Activated T-helper 1 cell treated with anti-CD3 and anti-CD28 coated beads, Interleukin-12 subunit alpha, Interleukin-12 subunit beta, Interleukin-2, Interleukin-4 antibody, amounts not matched to agents 30 ng/mL and 10 ng/mL and 1 ng/mL, durations not matched to agents 14 hours and 24 hours and 36 hours (primary cell): ENCODE results near the gene CNTN4. TPM values are rescaled to one million over a fixed set of nuclear protein-coding genes. Genes with fewer than 3 reads are reported as not detected.

Source experiments
- DNase-seq: peaks from one replicate; pipeline ENCODE4 v3.0.0; 2021; ENCODE audit warnings: low spot score
- H3K27ac Mint-ChIP-seq: one replicate; pipeline ENCODE4 v1.8.0; 2021; ENCODE audit warnings: mild to moderate bottlenecking, mixed read lengths
- H3K27me3 Mint-ChIP-seq: one replicate; pipeline ENCODE4 v1.8.0; 2022; ENCODE audit warnings: mild to moderate bottlenecking, moderate library complexity, mixed read lengths; ENCODE audit not compliant: insufficient read depth
- H3K36me3 Mint-ChIP-seq: one replicate; pipeline ENCODE4 v1.8.0; 2021; ENCODE audit warnings: low read depth, mixed read lengths
- H3K4me1 Mint-ChIP-seq: one replicate; pipeline ENCODE4 v1.8.0; 2021; ENCODE audit warnings: low read depth, mixed read lengths
- H3K4me3 Mint-ChIP-seq: one replicate; pipeline ENCODE4 v1.8.0; 2021; ENCODE audit warnings: mild to moderate bottlenecking, moderate library complexity, mixed read lengths
- H3K9me3 Mint-ChIP-seq: one replicate; pipeline ENCODE4 v1.8.0; 2021; ENCODE audit warnings: mixed read lengths
- intact Hi-C: fragments of 100-400 bp; cut with micrococcal nuclease; formaldehyde crosslinking; loops from one replicate; pipeline ENCODE4 v1.15.1; 2024
- total RNA-seq: library from RNA; stranded (reverse); gene quantifications from 2 replicates; pipeline ENCODE4 v1.2.3, GENCODE V29; 2022

Gene CNTN4
- total RNA-seq, 1 donor from 2014 or later = not detected

GRCh38 chr3:2937055-2937454 is 838.4 kb downstream of the CNTN4 start:
- peaks cover 2% of the 10 kb centered on the region for H3K27me3 Mint-ChIP-seq
- DNase-seq = no peak
- H3K4me1 Mint-ChIP-seq = no peaks in the 10 kb centered on the region
- intact Hi-C loops = no loop called here
- H3K36me3 Mint-ChIP-seq = no peaks in the 10 kb centered on the region
- H3K4me3 Mint-ChIP-seq = no peak overlapping the region
- H3K27ac Mint-ChIP-seq = no peak overlapping the region
- no peaks in the 10 kb centered on the region for H3K9me3 Mint-ChIP-seq

DNA sequence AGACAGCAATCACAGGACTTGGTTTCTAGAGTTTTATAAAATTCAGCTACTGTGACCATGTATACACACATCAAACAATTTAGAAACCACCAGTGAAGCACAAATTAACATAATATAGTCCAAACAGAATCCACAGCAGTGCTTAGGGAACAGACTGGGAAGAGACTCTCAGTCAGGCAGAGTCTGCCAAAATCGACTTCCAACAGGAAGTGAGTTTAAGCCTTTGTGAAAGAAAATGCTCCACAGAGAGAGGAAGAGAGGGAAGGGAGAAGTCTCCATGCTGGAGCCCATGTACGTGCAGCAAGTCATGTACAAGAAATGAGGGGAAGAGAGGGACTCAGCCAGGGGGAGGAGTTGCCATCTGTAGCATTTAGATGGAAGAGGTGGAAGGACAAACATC is 838.9 kb downstream of the CNTN4 start:
- Mint-ChIP-seq H3K27ac (no peak overlapping the region), H3K9me3 (no peaks in the 10 kb centered on the region), H3K4me1 (no peaks in the 10 kb centered on the region), H3K4me3 (no peak overlapping the region), H3K27me3 (peaks cover 2% of the 10 kb centered on the region), H3K36me3 (no peaks in the 10 kb centered on the region)
- no peak for DNase-seq
- intact Hi-C loops = no loop called here

DNA sequence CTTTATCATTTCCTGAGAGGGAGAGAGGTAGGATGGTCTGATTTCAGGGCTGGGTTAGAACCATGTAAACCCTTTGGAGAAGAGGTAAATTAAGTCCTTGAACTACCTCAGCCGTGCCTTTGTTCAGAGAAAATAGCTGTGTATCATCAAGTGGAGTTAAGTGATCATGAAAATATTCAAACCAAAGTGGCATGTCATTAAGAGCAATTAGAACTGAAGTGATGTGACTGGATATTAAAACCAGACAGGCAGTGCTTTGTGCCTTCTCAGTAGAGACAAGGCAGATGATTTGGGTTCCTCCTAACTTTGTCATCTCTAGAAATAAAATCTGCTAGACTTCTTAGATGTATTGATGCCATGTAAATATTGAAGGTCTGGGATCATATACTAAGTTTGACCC is 840.0 kb downstream of the CNTN4 start:
- DNase-seq = no peak
- H3K9me3 Mint-ChIP-seq = no peaks in the 10 kb centered on the region
- intact Hi-C loops = no loop called here
- H3K27ac Mint-ChIP-seq = no peak overlapping the region
- no peaks in the 10 kb centered on the region for H3K36me3 Mint-ChIP-seq
- no peaks in the 10 kb centered on the region for H3K4me1 Mint-ChIP-seq
- H3K27me3 Mint-ChIP-seq = peaks cover 2% of the 10 kb centered on the region
- H3K4me3 Mint-ChIP-seq = no peak overlapping the region

GRCh38 chr3:2940062-2940461 is 841.4 kb downstream of the CNTN4 start:
- DNase-seq = no peak
- no peak overlapping the region for H3K27ac Mint-ChIP-seq
- H3K4me1 Mint-ChIP-seq = no peaks in the 10 kb centered on the region
- H3K4me3 Mint-ChIP-seq = no peak overlapping the region
- H3K27me3 Mint-ChIP-seq = peaks cover 2% of the 10 kb centered on the region
- no peaks in the 10 kb centered on the region for H3K9me3 Mint-ChIP-seq
- no peaks in the 10 kb centered on the region for H3K36me3 Mint-ChIP-seq
- intact Hi-C loops = no loop called here

DNA sequence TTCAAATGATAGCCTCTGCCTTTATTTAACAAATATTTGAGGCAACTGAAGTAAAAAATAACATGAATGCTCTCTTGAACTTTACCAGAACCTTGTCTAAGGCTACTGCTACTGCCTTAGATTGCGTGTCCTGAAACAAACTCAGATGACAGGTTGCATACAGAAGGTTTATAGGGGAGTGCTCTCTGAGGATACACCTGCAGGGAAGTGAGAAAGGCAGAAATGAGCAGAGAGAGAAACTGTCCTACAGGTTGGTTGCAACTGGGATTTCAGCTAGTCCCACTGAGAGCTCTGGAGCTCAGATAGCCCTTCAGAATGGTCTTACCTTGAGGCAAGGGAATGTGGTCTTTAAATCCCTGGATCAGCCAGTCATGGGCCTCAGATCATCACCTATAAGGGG is 846.0 kb downstream of the CNTN4 start:
- Mint-ChIP-seq H3K9me3 (no peaks in the 10 kb centered on the region), H3K4me3 (no peak overlapping the region), H3K27me3 (peaks cover 2% of the 10 kb centered on the region), H3K27ac (no peak overlapping the region), H3K36me3 (no peaks in the 10 kb centered on the region), H3K4me1 (no peaks in the 10 kb centered on the region)
- DNase-seq = no peak
- intact Hi-C loops = no loop called here

GRCh38 chr3:2945121-2945520 is 846.5 kb downstream of the CNTN4 start:
- H3K36me3 Mint-ChIP-seq = no peaks in the 10 kb centered on the region
- H3K27me3 Mint-ChIP-seq = peaks cover 2% of the 10 kb centered on the region
- H3K4me3 Mint-ChIP-seq = no peak overlapping the region
- intact Hi-C loops = no loop called here
- H3K9me3 Mint-ChIP-seq = no peaks in the 10 kb centered on the region
- no peak overlapping the region for H3K27ac Mint-ChIP-seq
- H3K4me1 Mint-ChIP-seq = no peaks in the 10 kb centered on the region
- DNase-seq = no peak

DNA sequence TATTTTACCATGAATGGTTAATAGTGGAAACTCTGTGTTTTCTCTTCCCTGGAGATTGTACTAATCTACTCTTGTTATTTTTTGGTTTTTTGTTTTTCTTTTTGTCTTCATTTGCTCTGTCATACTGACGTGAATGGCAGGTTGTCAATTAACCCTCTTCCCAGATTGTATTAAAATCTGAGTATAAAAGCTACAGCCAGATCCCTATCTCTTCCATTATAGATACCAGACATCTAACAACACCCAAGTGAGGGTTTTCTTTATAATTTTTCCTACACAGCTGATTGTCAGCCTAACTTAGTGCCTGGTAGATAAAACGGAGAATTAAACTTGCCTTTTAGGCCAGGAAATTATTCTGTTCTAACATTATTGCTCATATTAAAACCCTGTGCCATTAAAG is 848.9 kb downstream of the CNTN4 start:
- Mint-ChIP-seq H3K4me3 (no peak overlapping the region), H3K36me3 (no peaks in the 10 kb centered on the region), H3K4me1 (no peaks in the 10 kb centered on the region), H3K27ac (no peak overlapping the region), H3K27me3 (peaks cover 2% of the 10 kb centered on the region), H3K9me3 (no peaks in the 10 kb centered on the region)
- DNase-seq = no peak
- intact Hi-C loops = no loop called here

DNA sequence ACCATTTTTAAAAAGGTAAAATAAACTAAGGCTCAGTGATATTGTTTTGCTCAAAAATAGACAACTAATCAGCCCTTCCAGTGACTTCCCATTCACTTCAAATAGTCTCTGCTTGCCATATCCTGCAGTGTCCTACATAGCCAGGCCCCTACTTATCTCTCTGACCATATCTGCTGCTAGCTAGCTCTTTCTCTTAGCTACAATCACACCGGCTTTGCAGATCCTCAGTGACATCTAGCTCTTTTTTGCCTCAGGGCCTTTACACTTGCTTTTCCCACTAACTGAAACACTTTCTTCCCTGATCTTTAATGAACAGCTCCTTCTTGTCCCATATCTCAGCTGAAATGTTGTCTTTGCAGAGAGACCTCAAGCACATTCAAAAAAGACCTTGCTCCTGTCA is 850.2 kb downstream of the CNTN4 start:
- Mint-ChIP-seq H3K27me3 (peaks cover 5% of the 10 kb centered on the region), H3K4me3 (no peak overlapping the region), H3K9me3 (no peaks in the 10 kb centered on the region), H3K4me1 (no peaks in the 10 kb centered on the region), H3K36me3 (no peaks in the 10 kb centered on the region), H3K27ac (no peak overlapping the region)
- no peak for DNase-seq
- intact Hi-C loops = no loop called here

GRCh38 chr3:2950159-2950558 is 851.5 kb downstream of the CNTN4 start:
- Mint-ChIP-seq H3K36me3 (no peaks in the 10 kb centered on the region), H3K27ac (no peak overlapping the region), H3K4me3 (no peak overlapping the region), H3K9me3 (no peaks in the 10 kb centered on the region), H3K4me1 (no peaks in the 10 kb centered on the region), H3K27me3 (peaks cover 5% of the 10 kb centered on the region)
- intact Hi-C loops = no loop called here
- DNase-seq = no peak

DNA sequence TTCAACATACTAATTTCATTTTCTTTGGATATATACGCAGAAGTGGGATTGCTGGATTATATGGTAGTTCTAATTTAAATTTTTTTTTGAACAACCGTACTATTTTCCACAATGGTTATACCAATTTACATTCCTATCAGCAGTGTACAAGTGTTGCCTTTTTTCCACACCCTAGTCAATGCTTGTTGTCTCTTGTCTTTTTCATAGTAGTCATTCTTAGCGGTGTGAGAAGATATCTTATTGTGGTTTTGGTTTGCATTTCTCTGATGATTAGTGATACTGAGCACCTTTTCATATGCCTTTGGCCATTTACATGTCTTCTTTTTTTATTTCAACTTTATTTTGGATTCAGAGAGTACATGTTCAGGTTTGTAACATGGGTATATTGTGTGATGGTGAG is 858.4 kb downstream of the CNTN4 start:
- no peaks in the 10 kb centered on the region for H3K9me3 Mint-ChIP-seq
- no peak overlapping the region for H3K4me3 Mint-ChIP-seq
- no peak for DNase-seq
- no peaks in the 10 kb centered on the region for H3K4me1 Mint-ChIP-seq
- H3K27ac Mint-ChIP-seq = no peak overlapping the region
- intact Hi-C loops = no loop called here
- H3K27me3 Mint-ChIP-seq = peaks cover 2% of the 10 kb centered on the region
- no peaks in the 10 kb centered on the region for H3K36me3 Mint-ChIP-seq

GRCh38 chr3:2958551-2958950 is 859.9 kb downstream of the CNTN4 start:
- H3K27ac Mint-ChIP-seq = no peak overlapping the region
- no peak overlapping the region for H3K4me3 Mint-ChIP-seq
- no peak for DNase-seq
- H3K36me3 Mint-ChIP-seq = no peaks in the 10 kb centered on the region
- no peaks in the 10 kb centered on the region for H3K27me3 Mint-ChIP-seq
- intact Hi-C loops = no loop called here
- no peaks in the 10 kb centered on the region for H3K9me3 Mint-ChIP-seq
- no peaks in the 10 kb centered on the region for H3K4me1 Mint-ChIP-seq

DNA sequence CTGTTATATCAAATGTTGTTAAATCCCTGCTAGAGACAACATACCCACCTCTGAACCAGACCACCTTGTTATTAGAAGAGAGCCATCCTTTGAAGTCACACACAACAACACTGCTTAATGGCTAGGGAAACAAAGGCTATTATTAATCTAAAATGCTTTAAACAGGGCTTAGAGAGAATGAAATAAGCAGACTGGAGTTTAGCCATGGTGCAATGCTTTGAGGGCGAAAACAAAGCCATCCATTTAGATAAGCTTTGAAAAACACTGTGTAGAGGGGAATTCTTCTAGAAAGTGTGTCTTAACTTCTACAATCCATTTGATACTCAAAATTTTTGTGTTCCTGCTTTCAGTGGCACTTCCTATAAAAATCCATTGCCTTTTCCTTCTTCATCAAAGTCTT is 862.9 kb downstream of the CNTN4 start:
- H3K27ac Mint-ChIP-seq = no peak overlapping the region
- H3K9me3 Mint-ChIP-seq = no peaks in the 10 kb centered on the region
- no peaks in the 10 kb centered on the region for H3K4me1 Mint-ChIP-seq
- no peaks in the 10 kb centered on the region for H3K27me3 Mint-ChIP-seq
- intact Hi-C loops = no loop called here
- no peak overlapping the region for H3K4me3 Mint-ChIP-seq
- no peak for DNase-seq
- no peaks in the 10 kb centered on the region for H3K36me3 Mint-ChIP-seq

- Mint-ChIP-seq H3K9me3 (no peaks in the 10 kb centered on the region), H3K4me1 (no peaks in the 10 kb centered on the region), H3K27ac (no peak overlapping the region), H3K36me3 (no peaks in the 10 kb centered on the region), H3K4me3 (no peak overlapping the region), H3K27me3 (no peaks in the 10 kb centered on the region)
- no peak for DNase-seq
- intact Hi-C loops = no loop called here
Observed at GRCh38 chr3:2967871-2968270, 869.2 kb downstream of the CNTN4 start.

DNA sequence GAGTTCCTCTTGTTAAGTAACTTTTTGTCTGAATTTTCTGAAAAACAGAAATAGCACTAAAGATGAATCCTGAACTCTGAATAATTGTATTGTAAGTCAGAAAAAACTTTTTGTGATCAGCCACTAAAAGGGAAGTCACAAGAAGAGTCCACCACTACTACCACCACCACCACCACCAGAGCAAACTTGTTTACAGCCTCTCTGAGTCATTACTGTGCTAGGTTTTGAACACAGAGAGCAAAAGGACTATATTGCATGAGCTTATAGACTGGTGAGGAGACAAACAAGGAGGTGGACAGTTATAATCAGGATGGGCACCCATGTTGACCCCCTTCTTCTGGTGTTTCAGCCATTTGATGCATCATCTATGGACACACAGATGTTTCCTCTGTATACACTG is 869.8 kb downstream of the CNTN4 start:
- no peak overlapping the region for H3K4me3 Mint-ChIP-seq
- H3K4me1 Mint-ChIP-seq = no peaks in the 10 kb centered on the region
- no peaks in the 10 kb centered on the region for H3K27me3 Mint-ChIP-seq
- DNase-seq = no peak
- H3K9me3 Mint-ChIP-seq = no peaks in the 10 kb centered on the region
- no peak overlapping the region for H3K27ac Mint-ChIP-seq
- intact Hi-C loops = no loop called here
- H3K36me3 Mint-ChIP-seq = no peaks in the 10 kb centered on the region
